ENCODE measurements around the gene MAP1LC3B2.

The MAP1LC3B2 gene

DNA sequence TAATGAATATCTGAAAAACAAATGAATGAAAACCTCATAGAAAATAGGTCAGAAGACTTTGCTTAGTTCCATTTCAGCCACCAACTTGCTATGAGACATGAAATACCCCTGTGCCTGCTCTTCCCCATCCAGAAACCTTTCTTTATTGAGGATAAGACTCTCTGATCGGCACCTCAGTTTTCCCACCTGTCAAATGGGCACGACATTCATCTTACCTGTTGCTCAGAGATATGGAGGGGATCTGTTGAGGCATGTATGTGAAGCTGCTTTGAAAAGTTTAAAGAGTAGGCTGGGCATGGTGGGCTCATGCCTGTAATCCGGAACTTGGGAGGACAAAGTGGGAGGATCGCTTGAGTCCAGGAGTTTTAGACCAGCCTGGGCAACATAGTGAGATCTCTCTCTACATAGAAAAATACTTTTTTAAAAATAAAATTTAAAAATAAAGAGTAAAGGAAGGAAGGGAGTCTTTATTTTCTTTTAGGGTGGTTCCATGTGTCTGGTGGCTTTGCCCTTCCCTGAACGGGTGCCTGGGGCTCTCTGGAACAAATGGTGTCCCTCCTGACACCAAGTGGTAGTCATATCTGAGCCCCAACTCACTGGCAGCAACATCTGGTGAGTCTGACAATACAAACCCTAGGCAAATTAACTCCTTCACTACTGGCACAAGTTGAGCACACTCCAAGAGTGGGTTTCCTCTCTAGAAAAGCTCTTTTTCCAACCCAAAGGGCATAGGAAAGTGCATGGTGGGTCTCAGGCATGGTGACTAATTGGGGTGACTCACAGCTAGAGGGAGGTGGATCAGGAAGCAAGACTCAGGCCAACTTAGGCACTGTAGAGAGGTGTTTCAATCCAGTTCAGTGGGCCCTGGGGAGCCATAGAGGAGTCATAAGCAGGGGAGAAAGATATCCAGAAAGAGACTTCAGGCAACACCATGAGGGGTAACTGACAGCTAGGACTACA lies 42.1 kb downstream of the MAP1LC3B2 start:
- TF ChIP-seq, protein P1, sequence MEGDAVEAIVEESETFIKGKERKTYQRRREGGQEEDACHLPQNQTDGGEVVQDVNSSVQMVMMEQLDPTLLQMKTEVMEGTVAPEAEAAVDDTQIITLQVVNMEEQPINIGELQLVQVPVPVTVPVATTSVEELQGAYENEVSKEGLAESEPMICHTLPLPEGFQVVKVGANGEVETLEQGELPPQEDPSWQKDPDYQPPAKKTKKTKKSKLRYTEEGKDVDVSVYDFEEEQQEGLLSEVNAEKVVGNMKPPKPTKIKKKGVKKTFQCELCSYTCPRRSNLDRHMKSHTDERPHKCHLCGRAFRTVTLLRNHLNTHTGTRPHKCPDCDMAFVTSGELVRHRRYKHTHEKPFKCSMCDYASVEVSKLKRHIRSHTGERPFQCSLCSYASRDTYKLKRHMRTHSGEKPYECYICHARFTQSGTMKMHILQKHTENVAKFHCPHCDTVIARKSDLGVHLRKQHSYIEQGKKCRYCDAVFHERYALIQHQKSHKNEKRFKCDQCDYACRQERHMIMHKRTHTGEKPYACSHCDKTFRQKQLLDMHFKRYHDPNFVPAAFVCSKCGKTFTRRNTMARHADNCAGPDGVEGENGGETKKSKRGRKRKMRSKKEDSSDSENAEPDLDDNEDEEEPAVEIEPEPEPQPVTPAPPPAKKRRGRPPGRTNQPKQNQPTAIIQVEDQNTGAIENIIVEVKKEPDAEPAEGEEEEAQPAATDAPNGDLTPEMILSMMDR (IDR thresholded peaks at IDR 0.05) = no peak

DNA sequence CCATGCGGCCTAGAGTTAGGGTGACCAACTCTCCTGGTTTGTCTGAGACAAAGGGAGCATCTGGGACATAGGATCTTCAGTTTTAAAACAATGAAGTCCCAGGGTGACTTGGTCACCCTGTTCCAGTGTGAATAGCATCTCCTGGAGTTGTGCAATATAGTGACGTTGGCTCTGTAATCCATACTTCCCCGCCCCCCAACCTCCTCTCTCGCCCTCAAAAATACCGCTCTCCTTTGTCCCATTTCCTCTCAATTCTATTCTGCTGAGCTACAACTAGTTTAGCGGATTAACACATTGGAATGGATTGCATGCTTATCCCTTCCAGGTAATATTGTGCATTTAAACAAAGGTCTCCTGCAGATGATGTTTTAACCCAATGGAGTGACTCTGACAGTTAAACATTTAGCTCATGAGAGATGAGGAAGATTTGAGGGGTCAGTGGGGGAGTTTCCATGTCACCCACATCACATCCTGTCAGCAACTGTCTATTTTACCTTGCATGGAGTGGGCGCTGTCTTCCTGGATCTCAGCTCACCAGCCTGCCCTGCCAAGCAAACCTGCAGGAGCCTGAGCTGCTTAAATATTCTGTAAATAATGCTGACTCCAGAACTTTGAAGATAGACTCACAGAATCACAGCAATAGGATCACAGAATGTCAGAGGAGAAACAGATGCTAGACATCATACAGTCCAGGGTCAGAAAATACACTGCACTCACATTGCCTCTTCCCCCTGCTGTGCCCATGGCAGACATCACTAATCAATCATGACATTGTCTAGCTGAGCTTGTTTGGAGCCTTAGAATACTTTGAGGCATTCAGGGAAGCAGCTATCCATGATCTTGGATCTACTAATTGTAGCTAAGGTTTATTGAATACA lies 43.0 kb downstream of the MAP1LC3B2 start:
- TF ChIP-seq, protein P1 (IDR thresholded peaks at IDR 0.05) = no peak

DNA sequence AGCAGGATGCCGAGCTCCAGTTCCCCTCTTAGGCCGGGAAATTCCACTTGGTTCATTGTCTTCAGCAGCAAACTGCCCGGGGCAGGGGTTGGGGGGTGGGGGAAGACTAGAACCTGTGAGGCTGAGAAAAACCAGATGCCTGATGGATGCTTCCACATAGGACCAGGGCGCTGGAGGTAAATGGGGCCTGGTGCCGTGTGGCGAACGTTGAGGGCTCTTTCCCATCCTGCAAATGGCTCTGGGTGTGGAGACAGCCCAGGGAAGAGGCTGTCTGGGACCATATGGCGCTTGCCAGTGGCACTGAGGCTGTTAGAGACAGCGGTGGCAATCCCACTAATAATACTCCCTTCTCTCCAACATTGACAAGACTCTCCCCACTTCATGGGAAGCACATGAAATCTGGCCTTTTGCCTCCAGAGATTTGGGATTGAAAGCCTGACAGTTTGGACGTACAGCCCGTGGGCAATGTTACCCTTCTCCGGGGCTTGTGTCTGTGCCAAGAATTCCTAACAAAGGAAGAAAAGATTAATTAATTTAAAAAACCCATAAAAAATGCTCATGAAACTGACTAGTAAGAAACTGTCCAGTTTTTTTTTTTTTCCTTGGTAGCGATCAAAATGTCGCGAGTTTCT lies 44.5 kb downstream of the MAP1LC3B2 start:
- TF ChIP-seq, protein P1 (IDR thresholded peaks at IDR 0.05) = no peak

DNA sequence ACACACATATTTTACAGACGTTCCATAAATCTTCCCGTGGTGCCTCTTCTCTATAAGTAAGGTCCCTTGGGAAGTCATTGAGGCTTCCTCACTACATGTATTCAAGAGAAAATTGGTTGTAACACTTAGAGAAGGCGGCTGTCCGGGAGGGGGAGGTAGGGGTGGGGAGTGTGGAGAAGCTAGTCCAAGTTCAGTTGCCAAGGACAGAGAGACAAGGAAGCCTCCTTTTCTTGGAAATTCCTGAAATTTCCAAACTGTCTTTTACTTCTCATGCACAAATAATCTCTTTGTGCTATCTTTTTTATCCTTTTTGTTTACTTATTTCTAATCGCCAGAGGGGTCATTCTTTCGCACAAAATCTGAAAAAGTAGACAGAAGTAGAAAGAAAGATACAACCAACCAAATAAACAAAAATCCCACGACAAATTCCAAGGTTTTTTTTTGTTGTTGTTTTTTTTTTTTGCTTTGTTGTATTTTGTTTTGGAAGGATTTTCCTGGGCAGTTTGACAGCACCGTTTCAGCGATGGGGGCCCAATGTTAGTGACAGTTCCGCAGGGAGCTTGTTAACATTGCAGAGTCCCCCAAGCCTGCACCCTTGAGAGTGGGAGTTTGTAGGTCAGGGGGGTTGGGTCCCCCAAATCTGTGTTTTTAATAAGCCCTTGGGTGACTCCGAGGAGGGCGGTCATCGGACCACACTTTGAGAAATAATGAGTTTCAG lies 45.2 kb downstream of the MAP1LC3B2 start:
- TF ChIP-seq, protein P1 (IDR thresholded peaks at IDR 0.05) = no peak

DNA sequence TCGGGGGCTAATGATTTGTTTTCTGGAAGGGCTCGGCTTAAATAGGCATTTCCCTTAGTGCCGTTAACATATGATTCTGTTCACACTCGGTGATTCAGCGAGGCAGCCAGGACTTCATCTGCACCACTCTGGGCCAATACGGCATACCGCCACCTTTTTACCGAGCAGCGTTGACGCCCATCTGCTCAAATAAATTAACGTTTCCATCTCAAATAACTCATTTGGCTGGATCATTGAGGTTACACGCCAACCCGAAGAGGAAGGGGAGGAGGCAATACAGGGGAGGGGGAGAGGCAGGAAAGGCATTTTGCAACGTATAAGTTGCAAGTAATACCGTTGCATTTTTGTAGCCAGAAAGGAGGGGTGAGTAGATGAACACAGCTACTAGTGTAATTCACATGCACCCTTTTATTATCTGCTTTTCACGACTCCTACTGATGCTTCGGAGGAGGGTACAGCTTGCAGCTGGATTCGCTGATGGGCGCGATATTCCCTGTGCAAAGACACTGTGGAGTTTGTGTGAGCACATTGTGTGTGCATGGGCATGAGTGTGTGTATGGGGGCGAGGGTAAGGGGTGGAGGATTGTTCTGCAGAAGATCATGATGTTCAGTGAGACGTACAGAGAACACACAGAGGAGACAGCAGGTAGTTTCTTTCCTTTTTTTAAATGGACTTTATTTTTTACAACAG lies 45.9 kb downstream of the MAP1LC3B2 start:
- TF ChIP-seq, protein P1 (IDR thresholded peaks at IDR 0.05) = no peak

DNA sequence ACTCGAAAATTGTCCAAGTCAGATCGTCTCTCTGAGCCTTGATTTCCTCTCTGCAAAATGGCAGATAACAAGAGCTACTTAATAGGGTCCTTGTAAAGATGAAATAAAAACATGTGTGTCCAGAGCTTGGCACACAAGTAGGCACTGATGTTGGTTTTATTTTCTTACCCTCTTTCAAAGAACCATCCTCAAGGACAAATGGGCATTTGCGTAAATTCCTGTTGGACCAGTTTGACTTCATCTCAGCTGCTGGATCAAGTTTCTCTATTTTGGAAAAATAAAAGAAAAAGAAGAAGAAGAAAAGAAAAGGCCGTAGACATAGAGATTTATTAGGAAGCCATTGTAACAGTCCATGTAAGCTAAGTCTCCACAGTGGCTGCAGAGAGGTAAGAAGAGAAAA lies 47.2 kb downstream of the MAP1LC3B2 start:
- TF ChIP-seq, protein P1 (IDR thresholded peaks at IDR 0.05) = no peak

Measured in LNCAP (cell line).